Fibroblast of peridontal ligament (primary cell): ENCODE data around the gene SEMA4A.
"Not testable (repeated sequence)": the region's sequence is repeated elsewhere in the genome, so short reads cannot be mapped to it uniquely, and the experiment has no call there.

Experiments used
- DNase-seq: peaks from one replicate; pipeline ENCODE4 v3.0.0-alpha.2; 2010; ENCODE audit errors: extremely low read depth

The SEMA4A gene

GRCh38 chr1:156160000-156160742, 6.8 kb downstream of the SEMA4A start:
- DNase-seq = no peak

- DNase-seq = peak; percentile 48
Observed at GRCh38 chr1:156160743-156161171, 7.4 kb downstream of the SEMA4A start.

GRCh38 chr1:156162430-156163037, 9.1 kb downstream of the SEMA4A start:
- DNase-seq = no peak

GRCh38 chr1:156163712-156164111, 10.3 kb downstream of the SEMA4A start:
- no peak for DNase-seq

- DNase-seq = peak; percentile 54
Observed at GRCh38 chr1:156164125-156164831, 10.9 kb downstream of the SEMA4A start.

GRCh38 chr1:156165083-156165482, 11.7 kb downstream of the SEMA4A start:
- DNase-seq = no peak

- peak; percentile 55 for DNase-seq
Observed at GRCh38 chr1:156167536-156167935, 14.2 kb downstream of the SEMA4A start.

- DNase-seq = no peak
Observed at GRCh38 chr1:156172696-156173470, 19.5 kb downstream of the SEMA4A start.

- no peak for DNase-seq
Observed at GRCh38 chr1:156176610-156177210, 23.3 kb downstream of the SEMA4A start.

GRCh38 chr1:156177919-156178654, 24.7 kb downstream of the SEMA4A start:
- no peak for DNase-seq

- DNase-seq = no peak
Observed at GRCh38 chr1:156180471-156180870, 27.1 kb downstream of the SEMA4A start.

- DNase-seq = not testable (repeated sequence)
Observed at GRCh38 chr1:156181391-156181924, 28.1 kb downstream of the SEMA4A start.

GRCh38 chr1:156182010-156182779, 28.8 kb downstream of the SEMA4A start:
- not testable (repeated sequence) for DNase-seq

- not testable (repeated sequence) for DNase-seq
Observed at GRCh38 chr1:156186347-156187177, 33.2 kb downstream of the SEMA4A start.

- DNase-seq = not testable (repeated sequence)
Observed at GRCh38 chr1:156190265-156190664, 36.9 kb downstream of the SEMA4A start.

GRCh38 chr1:156191292-156191964, 38.0 kb downstream of the SEMA4A start:
- no peak for DNase-seq

GRCh38 chr1:156193208-156193487, 39.8 kb downstream of the SEMA4A start:
- no peak for DNase-seq

GRCh38 chr1:156193488-156194299, 40.3 kb downstream of the SEMA4A start, which contains the start of gene SLC25A44:
Gene SLC25A44, plus strand, starts transcription at chr1:156194104. Its CDS starts 5,744 bp downstream, at chr1:156199848.
- peak; percentile 100 for DNase-seq
